Measurements from ENCODE around the gene METTL2A. TPM values are rescaled to one million over a fixed set of nuclear protein-coding genes. Genes with fewer than 3 reads are reported as not detected.
A peak's percentile ranks its signal among the peaks of the same experiment; 100 is the strongest.
"Not testable (repeated sequence)": the region's sequence is repeated elsewhere in the genome, so short reads cannot be mapped to it uniquely, and the experiment has no call there.

METTL2A gene
- total RNA-seq, 2 experiments from 2014 or later = 16.6 to 16.7 TPM

GRCh38 chr17:62453041-62453440 lies 29.3 kb downstream of the METTL2A start:
- H3K4me1 Mint-ChIP-seq = peaks cover 15% of the 10 kb centered on the region
- POLR2A ChIA-PET = not testable (repeated sequence)

GRCh38 chr17:62453656-62454055 lies 30.0 kb downstream of the METTL2A start:
- CTCF ChIA-PET; DNase-seq; H3K9me3 Mint-ChIP-seq; H3K36me3 Mint-ChIP-seq (ENCODE audit: low read depth); H3K27ac Mint-ChIP-seq; H3K27me3 Mint-ChIP-seq; POLR2A ChIA-PET; H3K4me3 Mint-ChIP-seq: not testable (repeated sequence)
- H3K4me1 Mint-ChIP-seq = peaks cover 21% of the 10 kb centered on the region

More at GRCh38 chr17:62453041-62453440, 29.3 kb downstream of the METTL2A start:
- H3K4me3 Mint-ChIP-seq; DNase-seq; H3K27me3 Mint-ChIP-seq; CTCF ChIA-PET; H3K36me3 Mint-ChIP-seq (ENCODE audit: low read depth); H3K27ac Mint-ChIP-seq; H3K9me3 Mint-ChIP-seq: not testable (repeated sequence)

GRCh38 chr17:62454111-62454510 lies 30.4 kb downstream of the METTL2A start:
- H3K4me1 Mint-ChIP-seq = peaks cover 23% of the 10 kb centered on the region
- H3K27ac Mint-ChIP-seq; POLR2A ChIA-PET; H3K36me3 Mint-ChIP-seq (ENCODE audit: low read depth); CTCF ChIA-PET; H3K27me3 Mint-ChIP-seq; DNase-seq; H3K9me3 Mint-ChIP-seq; H3K4me3 Mint-ChIP-seq: not testable (repeated sequence)

- CTCF ChIA-PET = no interaction called here
Observed at GRCh38 chr17:62456016-62456415, 32.3 kb downstream of the METTL2A start.

GRCh38 chr17:62458483-62458882 lies 34.8 kb downstream of the METTL2A start:
- H3K36me3 Mint-ChIP-seq (ENCODE audit: low read depth); CTCF ChIA-PET: not testable (repeated sequence)

More at GRCh38 chr17:62456016-62456415, 32.3 kb downstream of the METTL2A start:
- DNase-seq = no peak
- POLR2A ChIA-PET = no interaction called here
- Mint-ChIP-seq H3K27ac (no peak overlapping the region), H3K9me3 (no peaks in the 10 kb centered on the region), H3K27me3 (no peaks in the 10 kb centered on the region), H3K36me3 (ENCODE audit: low read depth) (peaks cover 4% of the 10 kb centered on the region), H3K4me1 (peaks cover 23% of the 10 kb centered on the region), H3K4me3 (no peak overlapping the region)

GRCh38 chr17:62464422-62464821 lies 40.7 kb downstream of the METTL2A start:
- CTCF ChIA-PET; H3K36me3 Mint-ChIP-seq (ENCODE audit: low read depth); H3K4me3 Mint-ChIP-seq; H3K4me1 Mint-ChIP-seq; H3K27ac Mint-ChIP-seq; DNase-seq; H3K27me3 Mint-ChIP-seq; H3K9me3 Mint-ChIP-seq; POLR2A ChIA-PET: not testable (repeated sequence)

More at GRCh38 chr17:62458483-62458882, 34.8 kb downstream of the METTL2A start:
- H3K27me3 Mint-ChIP-seq, H3K27ac Mint-ChIP-seq, H3K4me3 Mint-ChIP-seq, H3K9me3 Mint-ChIP-seq, DNase-seq, POLR2A ChIA-PET: not testable (repeated sequence)
- H3K4me1 Mint-ChIP-seq = peaks cover 19% of the 10 kb centered on the region

GRCh38 chr17:62465271-62465670 lies 41.6 kb downstream of the METTL2A start:
- H3K4me1 Mint-ChIP-seq; DNase-seq; H3K4me3 Mint-ChIP-seq; POLR2A ChIA-PET; H3K36me3 Mint-ChIP-seq (ENCODE audit: low read depth); CTCF ChIA-PET; H3K27ac Mint-ChIP-seq; H3K9me3 Mint-ChIP-seq; H3K27me3 Mint-ChIP-seq: not testable (repeated sequence)

- H3K27ac Mint-ChIP-seq; H3K27me3 Mint-ChIP-seq; POLR2A ChIA-PET; H3K4me3 Mint-ChIP-seq; CTCF ChIA-PET; H3K4me1 Mint-ChIP-seq; H3K9me3 Mint-ChIP-seq; H3K36me3 Mint-ChIP-seq (ENCODE audit: low read depth): not testable (repeated sequence)
- DNase-seq = peak; percentile 43
Observed at GRCh38 chr17:62470666-62471379, 47.1 kb downstream of the METTL2A start.

GRCh38 chr17:62471380-62471880 lies 47.7 kb downstream of the METTL2A start:
- H3K9me3 Mint-ChIP-seq; H3K4me3 Mint-ChIP-seq; DNase-seq; H3K27me3 Mint-ChIP-seq; POLR2A ChIA-PET; H3K4me1 Mint-ChIP-seq; H3K36me3 Mint-ChIP-seq (ENCODE audit: low read depth); CTCF ChIA-PET; H3K27ac Mint-ChIP-seq: not testable (repeated sequence)

GRCh38 chr17:62473030-62473982 lies 49.6 kb downstream of the METTL2A start:
- not testable (repeated sequence) for H3K9me3 Mint-ChIP-seq; DNase-seq; H3K36me3 Mint-ChIP-seq (ENCODE audit: low read depth); H3K27ac Mint-ChIP-seq; H3K27me3 Mint-ChIP-seq; H3K4me3 Mint-ChIP-seq
- POLR2A ChIA-PET = interaction anchor here (0.6 kb wide), 1 partner anchor 568 kb away, joined by 3 read pairs; no protein-coding TSS in a partner anchor
- peaks cover 14% of the 10 kb centered on the region for H3K4me1 Mint-ChIP-seq
- CTCF ChIA-PET = interaction anchor here (1.0 kb wide), 1 partner anchor 52 kb away, joined by 3 read pairs; no protein-coding TSS in a partner anchor

- peak overlapping the region; percentile 78 for H3K4me3 Mint-ChIP-seq
- POLR2A ChIA-PET; DNase-seq; H3K36me3 Mint-ChIP-seq (ENCODE audit: low read depth); H3K9me3 Mint-ChIP-seq; H3K27me3 Mint-ChIP-seq; CTCF ChIA-PET: not testable (repeated sequence)
- peak overlapping the region; percentile 73 for H3K27ac Mint-ChIP-seq
- H3K4me1 Mint-ChIP-seq = peaks cover 24% of the 10 kb centered on the region
Observed at GRCh38 chr17:62477111-62477510, 53.4 kb downstream of the METTL2A start.

GRCh38 chr17:62477718-62478408 lies 54.2 kb downstream of the METTL2A start:
- H3K27me3 Mint-ChIP-seq, CTCF ChIA-PET, DNase-seq, POLR2A ChIA-PET, H3K9me3 Mint-ChIP-seq: not testable (repeated sequence)
- Mint-ChIP-seq H3K27ac (peak overlapping the region; percentile 73), H3K4me3 (peak overlapping the region; percentile 78), H3K4me1 (peaks cover 28% of the 10 kb centered on the region), H3K36me3 (ENCODE audit: low read depth) (peaks cover 14% of the 10 kb centered on the region)

GRCh38 chr17:62478424-62478879 lies 54.8 kb downstream of the METTL2A start, which contains the start of gene TLK2:
TLK2 (plus strand) TSS chr17:62478825; CDS start chr17:62481126, 2,301 bp downstream.
- H3K4me3 Mint-ChIP-seq = peak within 1 kb of the TSS; percentile 91
- H3K4me1 Mint-ChIP-seq = peaks cover 32% of the 10 kb centered on the region
- H3K27me3 Mint-ChIP-seq = no peaks in the 10 kb centered on the region
- H3K9me3 Mint-ChIP-seq = no peaks in the 10 kb centered on the region
- peak; percentile 82 for DNase-seq
- CTCF ChIA-PET = no interaction called here
- peak within 1 kb of the TSS; percentile 93 for H3K27ac Mint-ChIP-seq
- POLR2A ChIA-PET = no interaction called here
- peaks cover 18% of the 10 kb centered on the region for H3K36me3 Mint-ChIP-seq (ENCODE audit: low read depth)
